Ishikawa (cell line): ENCODE measurements around the gene MCM9.

Experiments
- CEBPB ChIP-seq: IDR thresholded peaks from 2 replicates; pipeline ENCODE4 v1.6.1; 2012
- CREB1 ChIP-seq: IDR thresholded peaks from 2 replicates; pipeline ENCODE4 v1.6.1; 2012; ENCODE audit warnings: low read depth
- EP300 ChIP-seq: IDR thresholded peaks from 2 replicates; pipeline ENCODE4 v1.6.1; 2012; ENCODE audit warnings: borderline replicate concordance
- MAX ChIP-seq: IDR thresholded peaks from 2 replicates; pipeline ENCODE4 v1.6.1; 2012
- NFIC ChIP-seq: IDR thresholded peaks from 2 replicates; pipeline ENCODE4 v1.6.1; 2012
- RAD21 ChIP-seq: IDR thresholded peaks from 2 replicates; pipeline ENCODE4 v1.6.1; 2012; ENCODE audit warnings: low read depth
- REST ChIP-seq: IDR thresholded peaks from 2 replicates; pipeline ENCODE4 v1.6.1; 2012; ENCODE audit warnings: low read depth, mild to moderate bottlenecking
- TAF1 ChIP-seq: IDR thresholded peaks from 2 replicates; pipeline ENCODE4 v1.6.1; 2012; ENCODE audit warnings: low read depth, mild to moderate bottlenecking
- TCF12 ChIP-seq: IDR thresholded peaks from 2 replicates; pipeline ENCODE4 v1.6.1; 2012; ENCODE audit warnings: low read depth
- TEAD4 ChIP-seq: IDR thresholded peaks from 2 replicates; pipeline ENCODE4 v1.6.1; 2012
- USF1 ChIP-seq: IDR thresholded peaks from 2 replicates; pipeline ENCODE4 v1.6.1; 2012
- YY1 ChIP-seq: IDR thresholded peaks from 2 replicates; pipeline ENCODE4 v1.6.1; 2012; ENCODE audit warnings: low read depth
- ZBTB7A ChIP-seq: IDR thresholded peaks from 2 replicates; pipeline ENCODE4 v1.6.1; 2012; ENCODE audit warnings: low read depth

The MCM9 gene

GRCh38 chr6:118829817-118830478, 105.0 kb downstream of the MCM9 start:
- TF ChIP-seq YY1: no peak
- TF ChIP-seq CREB1: no peak
- no peak for TF ChIP-seq TCF12
- no peak for TF ChIP-seq RAD21

GRCh38 chr6:118826096-118826495, 108.9 kb downstream of the MCM9 start:
- no peak for TF ChIP-seq TAF1
- TF ChIP-seq TCF12: no peak
- TF ChIP-seq ZBTB7A: no peak

GRCh38 chr6:118825661-118826060, 109.3 kb downstream of the MCM9 start:
- TF ChIP-seq CREB1 (no peak), NFIC (no peak), USF1 (no peak), EP300 (no peak), RAD21 (no peak), CEBPB (no peak), TEAD4 (no peak), TCF12 (no peak)

GRCh38 chr6:118815495-118815894, 119.5 kb downstream of the MCM9 start:
- no peak for TF ChIP-seq REST

GRCh38 chr6:118813775-118814174, 121.2 kb downstream of the MCM9 start:
- TF ChIP-seq CREB1 (no peak), MAX (no peak)

GRCh38 chr6:118812970-118813369, 122.0 kb downstream of the MCM9 start:
- TF ChIP-seq EP300 (no peak), USF1 (no peak)

GRCh38 chr6:118810420-118811027, 124.4 kb downstream of the MCM9 start:
- TF ChIP-seq YY1: no peak
- no peak for TF ChIP-seq TAF1

- TF ChIP-seq ZBTB7A: no peak
- no peak for TF ChIP-seq YY1
- no peak for TF ChIP-seq TEAD4
- TF ChIP-seq REST: no peak
- TF ChIP-seq MAX: no peak
- TF ChIP-seq TCF12: no peak
- TF ChIP-seq NFIC: no peak
- TF ChIP-seq CEBPB: no peak
- no peak for TF ChIP-seq TAF1
- TF ChIP-seq EP300: no peak
Observed at GRCh38 chr6:118808793-118809638, 125.9 kb downstream of the MCM9 start.
